Measurements from ENCODE around the gene VPS9D1. TPM values are rescaled to one million over a fixed set of nuclear protein-coding genes. Genes with fewer than 3 reads are reported as not detected.

VPS9D1 gene
- total and polyA plus RNA-seq, 2 of the 4 experiments (the other 2 are of a cell fraction) = 1.8 to 20.3 TPM

- dilution Hi-C loops (cut with HindIII; ENCODE audit: low sequenced_read_pairs, unreplicated experiment) = no loop called here
- no peaks in the 10 kb centered on the region for H4K20me1 ChIP-seq (ENCODE audit: insufficient read depth, low read length)
- no peak overlapping the region for H3K4ac ChIP-seq (ENCODE audit: low read depth, low read length)
- no peak overlapping the region for H4K8ac ChIP-seq (ENCODE audit: low read depth in 2 of 2, low read length in 2 of 2)
- H3K14ac ChIP-seq (replicated peaks; ENCODE audit: low read depth, low read length) = no peak overlapping the region
- no peak overlapping the region for H4K91ac ChIP-seq (ENCODE audit: insufficient read depth, low read depth, low read length)
- no peak overlapping the region for H3K4me3 ChIP-seq (ENCODE audit: insufficient read depth, low read depth, low read length)
- H3K27me3 ChIP-seq (ENCODE audit: control insufficient read depth, insufficient read depth, low read length) = no peaks in the 10 kb centered on the region
- no peak overlapping the region for H4K5ac ChIP-seq (ENCODE audit: low read depth, low read length)
- H2BK120ac ChIP-seq (ENCODE audit: low read depth, low read length) = no peak overlapping the region
- ATAC-seq (ENCODE audit: low read depth) (no peak), DNase-seq (no peak)
- no peak overlapping the region for H2BK20ac ChIP-seq (ENCODE audit: low read depth, low read length)
- H3K9ac ChIP-seq (ENCODE audit: low read depth, low read length) = no peak overlapping the region
- in situ Hi-C loops (cut with MboI; ENCODE audit: low sequenced_read_pairs) = no loop called here
- no peak overlapping the region for H2BK5ac ChIP-seq (ENCODE audit: low read depth, low read length, poor library complexity, severe bottlenecking)
- ChIA-PET POLR2A (ENCODE audit: unreplicated experiment) (interaction anchor here (0.6 kb wide), 1 partner anchor 35 kb away, joined by 4 read pairs; no protein-coding TSS in a partner anchor), CTCF (no interaction called here)
- H3K9me1 ChIP-seq (ENCODE audit: insufficient read depth, low read length) = no peaks in the 10 kb centered on the region
- no peak for TF ChIP-seq CTCF (conservative IDR thresholded peaks at IDR 0.05; ENCODE audit: low read depth, low read length)
- no peak for TF ChIP-seq POLR2A (IDR thresholded peaks at IDR 0.05; ENCODE audit: low read depth, low read length)
- no peak for TF ChIP-seq RAD21 (IDR thresholded peaks at IDR 0.05; ENCODE audit: low read length)
- no peak for TF ChIP-seq RCOR1 (IDR thresholded peaks at IDR 0.05; ENCODE audit: insufficient replicate concordance, low read length)
- TF ChIP-seq SMC3 (IDR thresholded peaks at IDR 0.05; ENCODE audit: low read depth, low read length) = no peak
- TF ChIP-seq MAFK (IDR thresholded peaks at IDR 0.05; ENCODE audit: low read depth, low read length) = no peak
- no peak for TF ChIP-seq MXI1 (IDR thresholded peaks at IDR 0.05; ENCODE audit: borderline replicate concordance, low read depth, low read length)
- TF ChIP-seq USF2 (IDR thresholded peaks at IDR 0.05; ENCODE audit: low read depth, low read length) = no peak
- TF ChIP-seq CHD1 (IDR thresholded peaks at IDR 0.05; ENCODE audit: low read depth, low read length) = no peak
- TF ChIP-seq ELK1 (IDR thresholded peaks at IDR 0.05; ENCODE audit: borderline replicate concordance, low read depth, low read length) = no peak
- no peak for TF ChIP-seq NFE2L2 (IDR thresholded peaks at IDR 0.05; ENCODE audit: low read depth, low read length)
- no peak for TF ChIP-seq MAZ (IDR thresholded peaks at IDR 0.05; ENCODE audit: borderline replicate concordance, low read depth, low read length)
- no peak for TF ChIP-seq FOS (IDR thresholded peaks at IDR 0.05; ENCODE audit: low read depth, low read length)
- no peak overlapping the region for H3K18ac ChIP-seq (ENCODE audit: low read depth, low read length)
- H3K23ac ChIP-seq (ENCODE audit: low read depth, low read length) = no peak overlapping the region
- H2AFZ ChIP-seq (replicated peaks; ENCODE audit: low read length, poor library complexity) = no peak overlapping the region
- no peaks in the 10 kb centered on the region for H3K4me1 ChIP-seq (ENCODE audit: control insufficient read depth, insufficient read depth, low read length)
- no peak overlapping the region for H2BK15ac ChIP-seq (ENCODE audit: low read depth, low read length)
- no peak overlapping the region for H2AK9ac ChIP-seq (replicated peaks; ENCODE audit: low read depth, low read length, poor library complexity)
- no peak overlapping the region for H3K56ac ChIP-seq (ENCODE audit: extremely low read depth, insufficient read depth, low read length)
- no peak overlapping the region for H3K4me2 ChIP-seq (ENCODE audit: low read depth, low read length)
- no CpG with 5 or more reads among the region's 2 CpGs for WGBS, 2 experiments (ENCODE audit: extremely low coverage in 2 of 2, insufficient read length in 1 of 2)
- H2AK5ac ChIP-seq (ENCODE audit: low read depth, low read length) = no peak overlapping the region
- no peaks in the 10 kb centered on the region for H3K79me1 ChIP-seq (ENCODE audit: low read depth in 1 of 2, low read length in 2 of 2)
- no TSS peak for BruUV-seq (replicated peaks)
- no peaks in the 10 kb centered on the region for H3K36me3 ChIP-seq (ENCODE audit: control insufficient read depth, insufficient read depth, low read length)
- no peak overlapping the region for H3K27ac ChIP-seq (ENCODE audit: insufficient read depth, low read length)
- intact Hi-C loops (cut with micrococcal nuclease) = no loop called here
- H3K9me3 ChIP-seq (ENCODE audit: control insufficient read depth, insufficient read depth, low read length) = peaks cover 9% of the 10 kb centered on the region
Observed at GRCh38 chr16:89678258-89678657, 42.4 kb downstream of the VPS9D1 start.

Measured in IMR-90 (cell line).